Measurements from ENCODE around the gene MAST3. TPM values are rescaled to one million over a fixed set of nuclear protein-coding genes. Genes with fewer than 3 reads are reported as not detected.

Gene MAST3
- total RNA-seq, 1 experiment from 2014 or later, result 11.5 TPM

DNA sequence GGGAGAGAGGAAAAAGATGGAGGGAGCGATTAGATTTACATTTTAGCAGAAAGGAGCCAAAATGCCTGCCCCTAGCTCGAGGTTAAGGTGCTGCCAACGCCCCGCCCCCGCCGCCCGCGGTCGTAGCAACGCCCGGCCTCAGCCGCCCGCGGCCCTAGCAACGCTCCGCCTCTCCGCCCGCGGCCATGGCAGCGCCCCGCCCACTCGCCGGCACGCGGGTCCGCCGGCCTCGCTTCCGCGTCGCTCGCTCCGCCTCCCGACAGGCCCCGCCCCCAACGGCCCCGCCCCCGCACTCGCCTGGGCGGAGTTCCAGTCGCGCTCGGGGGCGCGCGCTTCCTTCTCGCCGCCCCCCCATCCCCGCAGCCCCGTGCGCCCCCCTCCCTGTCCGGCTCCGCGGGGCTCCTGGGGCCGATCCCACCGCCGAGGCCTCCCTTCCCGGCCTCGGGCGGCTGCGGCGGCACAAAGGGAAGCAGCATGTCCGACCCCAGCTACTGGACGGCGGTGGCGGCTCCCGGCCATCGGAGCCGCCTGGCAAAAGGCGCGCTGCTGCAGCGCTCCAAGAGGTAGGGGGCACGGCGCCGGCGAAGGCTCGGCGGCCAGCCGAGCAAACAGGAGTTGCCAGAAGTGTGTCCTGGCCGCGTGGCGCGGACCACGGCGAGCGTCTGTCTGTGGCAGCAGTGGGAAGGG, 20.3 kb downstream of the MAST3 start:
- peaks cover 9% of the 10 kb centered on the region for H3K27me3 Mint-ChIP-seq (ENCODE audit: low read depth)
- CTCF ChIA-PET, result interaction anchor here (0.6 to 2.1 kb wide), 15 partner anchors 8 to 299 kb away, joined by 3 to 11 read pairs (median 5); partner anchors contain the start of genes CCDC124, MAST3 and PIK3R2
- POLR2A ChIA-PET, result interaction anchor here (0.6 kb wide), 1 partner anchor 102 kb away, joined by 5 read pairs; no protein-coding TSS in a partner anchor
- H3K4me1 Mint-ChIP-seq, result peaks cover 28% of the 10 kb centered on the region
- ATAC-seq (peak; percentile 78), DNase-seq (ENCODE audit: low spot score) (peak; percentile 96)
- H3K4me3 Mint-ChIP-seq, result peak overlapping the region; percentile 81
- TF ChIP-seq ZNF263 (CRISPR knock-in tag; IDR thresholded peaks at IDR 0.05; ENCODE audit: low read depth), result no peak
- TF ChIP-seq SP1 (CRISPR knock-in tag; conservative IDR thresholded peaks at IDR 0.05), result peak; percentile 85
- TF ChIP-seq, protein P1, sequence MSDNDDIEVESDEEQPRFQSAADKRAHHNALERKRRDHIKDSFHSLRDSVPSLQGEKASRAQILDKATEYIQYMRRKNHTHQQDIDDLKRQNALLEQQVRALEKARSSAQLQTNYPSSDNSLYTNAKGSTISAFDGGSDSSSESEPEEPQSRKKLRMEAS (CRISPR knock-in tag; IDR thresholded peaks at IDR 0.05), result peak; percentile 77; the same call in 1 of the 2 replicates
- TF ChIP-seq, protein P2, sequence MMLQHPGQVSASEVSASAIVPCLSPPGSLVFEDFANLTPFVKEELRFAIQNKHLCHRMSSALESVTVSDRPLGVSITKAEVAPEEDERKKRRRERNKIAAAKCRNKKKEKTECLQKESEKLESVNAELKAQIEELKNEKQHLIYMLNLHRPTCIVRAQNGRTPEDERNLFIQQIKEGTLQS (CRISPR knock-in tag; conservative IDR thresholded peaks at IDR 0.05), result no peak
- TF ChIP-seq, protein P3, sequence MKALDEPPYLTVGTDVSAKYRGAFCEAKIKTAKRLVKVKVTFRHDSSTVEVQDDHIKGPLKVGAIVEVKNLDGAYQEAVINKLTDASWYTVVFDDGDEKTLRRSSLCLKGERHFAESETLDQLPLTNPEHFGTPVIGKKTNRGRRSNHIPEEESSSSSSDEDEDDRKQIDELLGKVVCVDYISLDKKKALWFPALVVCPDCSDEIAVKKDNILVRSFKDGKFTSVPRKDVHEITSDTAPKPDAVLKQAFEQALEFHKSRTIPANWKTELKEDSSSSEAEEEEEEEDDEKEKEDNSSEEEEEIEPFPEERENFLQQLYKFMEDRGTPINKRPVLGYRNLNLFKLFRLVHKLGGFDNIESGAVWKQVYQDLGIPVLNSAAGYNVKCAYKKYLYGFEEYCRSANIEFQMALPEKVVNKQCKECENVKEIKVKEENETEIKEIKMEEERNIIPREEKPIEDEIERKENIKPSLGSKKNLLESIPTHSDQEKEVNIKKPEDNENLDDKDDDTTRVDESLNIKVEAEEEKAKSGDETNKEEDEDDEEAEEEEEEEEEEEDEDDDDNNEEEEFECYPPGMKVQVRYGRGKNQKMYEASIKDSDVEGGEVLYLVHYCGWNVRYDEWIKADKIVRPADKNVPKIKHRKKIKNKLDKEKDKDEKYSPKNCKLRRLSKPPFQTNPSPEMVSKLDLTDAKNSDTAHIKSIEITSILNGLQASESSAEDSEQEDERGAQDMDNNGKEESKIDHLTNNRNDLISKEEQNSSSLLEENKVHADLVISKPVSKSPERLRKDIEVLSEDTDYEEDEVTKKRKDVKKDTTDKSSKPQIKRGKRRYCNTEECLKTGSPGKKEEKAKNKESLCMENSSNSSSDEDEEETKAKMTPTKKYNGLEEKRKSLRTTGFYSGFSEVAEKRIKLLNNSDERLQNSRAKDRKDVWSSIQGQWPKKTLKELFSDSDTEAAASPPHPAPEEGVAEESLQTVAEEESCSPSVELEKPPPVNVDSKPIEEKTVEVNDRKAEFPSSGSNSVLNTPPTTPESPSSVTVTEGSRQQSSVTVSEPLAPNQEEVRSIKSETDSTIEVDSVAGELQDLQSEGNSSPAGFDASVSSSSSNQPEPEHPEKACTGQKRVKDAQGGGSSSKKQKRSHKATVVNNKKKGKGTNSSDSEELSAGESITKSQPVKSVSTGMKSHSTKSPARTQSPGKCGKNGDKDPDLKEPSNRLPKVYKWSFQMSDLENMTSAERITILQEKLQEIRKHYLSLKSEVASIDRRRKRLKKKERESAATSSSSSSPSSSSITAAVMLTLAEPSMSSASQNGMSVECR (CRISPR knock-in tag; IDR thresholded peaks at IDR 0.05; ENCODE audit: borderline replicate concordance), result peak; percentile 56; the same call in 1 of the 2 replicates
- TF ChIP-seq, protein P4, sequence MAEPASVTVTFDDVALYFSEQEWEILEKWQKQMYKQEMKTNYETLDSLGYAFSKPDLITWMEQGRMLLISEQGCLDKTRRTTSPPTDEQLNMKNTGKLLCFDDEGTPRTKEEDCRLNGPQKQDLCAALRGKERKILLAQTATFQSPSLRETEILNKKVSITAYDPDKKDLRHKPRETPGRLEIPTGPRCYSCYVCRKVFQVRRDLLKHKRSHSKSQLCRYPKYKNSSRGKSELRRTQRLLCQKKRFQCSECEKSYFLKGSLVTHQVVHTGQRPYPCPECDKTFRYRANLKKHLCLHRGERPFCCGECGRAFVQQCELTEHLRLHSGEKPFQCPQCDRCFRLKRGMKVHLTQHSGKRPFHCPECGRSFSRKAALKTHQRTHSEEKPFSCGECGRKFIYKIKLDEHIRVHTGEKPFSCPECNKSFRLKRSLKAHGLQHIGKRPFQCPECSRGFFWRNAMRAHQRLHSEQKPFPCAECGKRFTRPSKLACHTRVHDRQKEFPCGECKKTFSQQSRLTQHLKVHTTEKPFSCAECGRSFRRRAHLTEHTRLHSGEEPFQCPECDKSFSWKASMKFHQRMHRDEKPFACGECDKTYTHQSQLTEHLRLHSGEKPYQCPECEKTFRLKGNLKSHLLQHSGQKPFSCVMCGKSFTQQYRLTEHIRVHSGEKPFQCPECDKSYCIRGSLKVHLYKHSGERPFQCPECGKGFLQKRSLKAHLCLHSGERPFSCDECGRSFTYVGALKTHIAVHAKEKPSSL (CRISPR knock-in tag; conservative IDR thresholded peaks at IDR 0.05), result no peak
- TF ChIP-seq, protein P5, sequence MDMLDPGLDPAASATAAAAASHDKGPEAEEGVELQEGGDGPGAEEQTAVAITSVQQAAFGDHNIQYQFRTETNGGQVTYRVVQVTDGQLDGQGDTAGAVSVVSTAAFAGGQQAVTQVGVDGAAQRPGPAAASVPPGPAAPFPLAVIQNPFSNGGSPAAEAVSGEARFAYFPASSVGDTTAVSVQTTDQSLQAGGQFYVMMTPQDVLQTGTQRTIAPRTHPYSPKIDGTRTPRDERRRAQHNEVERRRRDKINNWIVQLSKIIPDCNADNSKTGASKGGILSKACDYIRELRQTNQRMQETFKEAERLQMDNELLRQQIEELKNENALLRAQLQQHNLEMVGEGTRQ (CRISPR knock-in tag; IDR thresholded peaks at IDR 0.05), result peak; percentile 27
- TF ChIP-seq, protein P6, sequence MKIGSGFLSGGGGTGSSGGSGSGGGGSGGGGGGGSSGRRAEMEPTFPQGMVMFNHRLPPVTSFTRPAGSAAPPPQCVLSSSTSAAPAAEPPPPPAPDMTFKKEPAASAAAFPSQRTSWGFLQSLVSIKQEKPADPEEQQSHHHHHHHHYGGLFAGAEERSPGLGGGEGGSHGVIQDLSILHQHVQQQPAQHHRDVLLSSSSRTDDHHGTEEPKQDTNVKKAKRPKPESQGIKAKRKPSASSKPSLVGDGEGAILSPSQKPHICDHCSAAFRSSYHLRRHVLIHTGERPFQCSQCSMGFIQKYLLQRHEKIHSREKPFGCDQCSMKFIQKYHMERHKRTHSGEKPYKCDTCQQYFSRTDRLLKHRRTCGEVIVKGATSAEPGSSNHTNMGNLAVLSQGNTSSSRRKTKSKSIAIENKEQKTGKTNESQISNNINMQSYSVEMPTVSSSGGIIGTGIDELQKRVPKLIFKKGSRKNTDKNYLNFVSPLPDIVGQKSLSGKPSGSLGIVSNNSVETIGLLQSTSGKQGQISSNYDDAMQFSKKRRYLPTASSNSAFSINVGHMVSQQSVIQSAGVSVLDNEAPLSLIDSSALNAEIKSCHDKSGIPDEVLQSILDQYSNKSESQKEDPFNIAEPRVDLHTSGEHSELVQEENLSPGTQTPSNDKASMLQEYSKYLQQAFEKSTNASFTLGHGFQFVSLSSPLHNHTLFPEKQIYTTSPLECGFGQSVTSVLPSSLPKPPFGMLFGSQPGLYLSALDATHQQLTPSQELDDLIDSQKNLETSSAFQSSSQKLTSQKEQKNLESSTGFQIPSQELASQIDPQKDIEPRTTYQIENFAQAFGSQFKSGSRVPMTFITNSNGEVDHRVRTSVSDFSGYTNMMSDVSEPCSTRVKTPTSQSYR (CRISPR knock-in tag; IDR thresholded peaks at IDR 0.05), result no peak
- 0 out of 2 replicates have a peak, but pooled peaks have one; percentile 41 for TF ChIP-seq ETV6 (CRISPR knock-in tag; IDR thresholded peaks at IDR 0.05)
- H3K27ac Mint-ChIP-seq, result peak overlapping the region; percentile 83; the same call in 1 of the 2 replicates
- no peaks in the 10 kb centered on the region for H3K36me3 Mint-ChIP-seq
- no peaks in the 10 kb centered on the region for H3K9me3 Mint-ChIP-seq

DNA sequence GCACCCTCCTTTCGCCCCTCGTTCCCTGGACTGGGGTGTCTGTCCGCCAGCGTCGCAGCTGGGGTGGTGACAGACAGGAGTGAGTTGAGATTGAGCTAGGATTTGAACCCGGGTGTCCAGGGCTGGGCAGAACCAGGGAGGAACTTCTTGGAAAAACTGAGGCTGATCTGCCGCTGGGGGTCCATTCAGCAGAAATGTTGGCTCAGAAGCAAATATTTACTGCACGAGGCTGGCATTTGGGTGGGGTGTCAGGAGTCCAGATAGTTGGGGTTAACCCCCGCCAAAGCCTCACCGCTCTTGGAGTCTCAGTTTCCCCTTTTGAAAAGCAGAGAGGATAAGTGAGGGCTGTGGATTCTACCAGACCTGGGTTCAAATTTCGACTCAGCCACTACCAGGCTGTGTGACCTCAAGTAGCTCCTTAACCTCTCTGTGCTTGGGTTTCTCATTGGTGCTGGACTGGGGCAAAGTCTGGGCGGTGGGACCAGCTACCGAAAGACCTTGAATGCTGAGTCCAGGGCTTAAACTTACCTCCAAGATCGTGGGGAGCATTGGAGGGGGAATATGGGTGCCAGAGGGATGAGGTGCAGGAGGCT, 20.9 kb downstream of the MAST3 start:
- Mint-ChIP-seq H3K9me3 (no peaks in the 10 kb centered on the region), H3K4me3 (peak overlapping the region; percentile 81), H3K36me3 (no peaks in the 10 kb centered on the region), H3K4me1 (peaks cover 27% of the 10 kb centered on the region), H3K27me3 (ENCODE audit: low read depth) (peaks cover 9% of the 10 kb centered on the region), H3K27ac (no peak overlapping the region)
- POLR2A ChIA-PET, result interaction anchor here (0.5 kb wide), 1 partner anchor 161 kb away, joined by 3 read pairs; no protein-coding TSS in a partner anchor
- CTCF ChIA-PET, result interaction anchor here (0.8 to 2.1 kb wide), 12 partner anchors 9 to 298 kb away, joined by 3 to 11 read pairs (median 5); partner anchors contain the start of genes CCDC124, MAST3 and PIK3R2
- no peak for DNase-seq (ENCODE audit: low spot score)
- TF ChIP-seq ZNF423 (CRISPR knock-in tag; IDR thresholded peaks at IDR 0.05), result no peak
- no peak for TF ChIP-seq IRF2 (CRISPR knock-in tag; IDR thresholded peaks at IDR 0.05; ENCODE audit: borderline replicate concordance, low read depth)
- TF ChIP-seq, protein P7, sequence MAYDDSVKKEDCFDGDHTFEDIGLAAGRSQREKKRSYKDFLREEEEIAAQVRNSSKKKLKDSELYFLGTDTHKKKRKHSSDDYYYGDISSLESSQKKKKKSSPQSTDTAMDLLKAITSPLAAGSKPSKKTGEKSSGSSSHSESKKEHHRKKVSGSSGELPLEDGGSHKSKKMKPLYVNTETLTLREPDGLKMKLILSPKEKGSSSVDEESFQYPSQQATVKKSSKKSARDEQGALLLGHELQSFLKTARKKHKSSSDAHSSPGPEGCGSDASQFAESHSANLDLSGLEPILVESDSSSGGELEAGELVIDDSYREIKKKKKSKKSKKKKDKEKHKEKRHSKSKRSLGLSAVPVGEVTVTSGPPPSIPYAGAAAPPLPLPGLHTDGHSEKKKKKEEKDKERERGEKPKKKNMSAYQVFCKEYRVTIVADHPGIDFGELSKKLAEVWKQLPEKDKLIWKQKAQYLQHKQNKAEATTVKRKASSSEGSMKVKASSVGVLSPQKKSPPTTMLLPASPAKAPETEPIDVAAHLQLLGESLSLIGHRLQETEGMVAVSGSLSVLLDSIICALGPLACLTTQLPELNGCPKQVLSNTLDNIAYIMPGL (CRISPR knock-in tag; IDR thresholded peaks at IDR 0.05), result 0 out of 2 replicates have a peak, but pooled peaks have one; percentile 34
- TF ChIP-seq SMAD4 (CRISPR knock-in tag; IDR thresholded peaks at IDR 0.05), result no peak
- no peak for TF ChIP-seq OVOL2 (CRISPR knock-in tag; IDR thresholded peaks at IDR 0.05; ENCODE audit: borderline replicate concordance)
- TF ChIP-seq, protein P2 (CRISPR knock-in tag; conservative IDR thresholded peaks at IDR 0.05), result no peak
- TF ChIP-seq JUN (CRISPR knock-in tag; IDR thresholded peaks at IDR 0.05), result no peak
- ATAC-seq, result no peak

Measured in WTC11 (cell line).